HG03025 (cell line): ENCODE results near the gene MAP4K4.

Experiments
- ATAC-seq: cut with Tn5 transposase; IDR thresholded peaks from one replicate; pipeline ENCODE4 v1.9.1; 2021; ENCODE audit warnings: mild to moderate bottlenecking, moderate library complexity; ENCODE audit not compliant: unreplicated experiment, low FRiP score

MAP4K4 gene

DNA sequence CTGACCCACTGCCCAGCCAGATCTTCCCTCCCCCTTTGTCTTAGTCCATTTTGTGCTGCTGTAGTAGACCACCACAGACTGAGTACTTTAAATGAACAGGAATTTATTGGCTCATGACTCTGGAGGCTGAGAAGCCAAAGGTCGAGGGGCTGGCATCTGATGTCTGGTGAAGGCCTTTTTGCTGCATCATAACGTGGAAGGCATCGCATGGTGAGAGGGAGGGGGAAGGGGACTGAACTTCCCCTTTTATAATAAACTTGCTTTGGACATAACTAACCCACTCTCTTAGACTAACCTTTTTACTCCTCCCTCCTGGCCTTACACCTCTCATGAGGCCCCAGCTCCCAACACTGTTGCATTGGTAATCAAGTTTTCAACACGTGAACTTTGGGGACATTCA is 83.8 kb downstream of the MAP4K4 start:
- ATAC-seq: no peak

DNA sequence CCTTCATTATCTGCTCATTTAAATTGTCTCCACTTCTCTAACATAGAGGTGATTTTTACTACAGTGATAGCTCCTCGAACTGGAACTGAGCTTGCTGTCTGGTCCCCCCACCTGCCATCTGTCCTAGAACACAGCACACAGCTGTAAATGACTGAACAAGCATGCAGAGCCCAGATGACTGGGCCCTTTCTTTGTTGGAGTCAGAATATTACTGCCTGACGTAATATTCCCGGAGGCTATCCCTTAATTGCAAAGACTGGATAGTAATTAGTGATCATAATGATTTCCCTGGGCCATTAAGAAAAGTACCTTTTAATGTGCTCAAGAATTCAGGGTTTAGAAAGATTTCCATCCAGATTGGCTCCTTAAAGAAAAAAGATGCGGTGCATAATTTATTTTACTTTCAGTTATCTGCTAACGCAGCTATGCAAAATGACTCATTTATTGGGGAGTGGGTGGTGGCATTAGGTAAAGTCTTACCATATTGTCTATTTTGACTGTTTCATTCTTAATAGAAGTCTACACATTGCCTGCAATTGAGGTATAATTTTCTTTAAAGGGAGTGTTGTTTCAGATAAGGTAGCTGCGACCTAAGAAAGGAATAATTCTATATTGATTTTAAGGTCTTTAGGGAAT is 84.4 kb downstream of the MAP4K4 start:
- ATAC-seq: no peak

GRCh38 chr2:101782427-101782792 is 84.9 kb downstream of the MAP4K4 start:
- ATAC-seq: no peak

DNA sequence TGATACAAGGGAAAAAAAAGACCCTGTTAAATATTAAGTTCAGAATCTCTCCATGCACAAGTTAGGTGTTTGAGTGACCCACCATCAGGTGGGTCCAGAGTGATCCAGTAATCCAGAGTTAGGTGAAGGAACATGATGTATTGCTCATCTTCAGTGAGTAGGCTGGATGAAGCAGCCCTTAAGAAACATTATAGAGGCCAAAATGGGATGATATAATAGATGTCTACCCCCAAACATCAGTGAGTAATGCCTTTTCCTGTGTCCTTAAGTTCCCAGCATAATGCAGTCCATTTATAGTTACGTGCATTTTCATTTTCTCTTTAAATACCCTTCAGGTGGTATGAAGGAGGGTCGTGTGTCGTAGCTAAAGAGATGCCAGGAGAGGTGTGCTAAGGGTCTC is 89.6 kb downstream of the MAP4K4 start:
- no peak for ATAC-seq

GRCh38 chr2:101788565-101788964 is 91.1 kb downstream of the MAP4K4 start:
- no peak for ATAC-seq

DNA sequence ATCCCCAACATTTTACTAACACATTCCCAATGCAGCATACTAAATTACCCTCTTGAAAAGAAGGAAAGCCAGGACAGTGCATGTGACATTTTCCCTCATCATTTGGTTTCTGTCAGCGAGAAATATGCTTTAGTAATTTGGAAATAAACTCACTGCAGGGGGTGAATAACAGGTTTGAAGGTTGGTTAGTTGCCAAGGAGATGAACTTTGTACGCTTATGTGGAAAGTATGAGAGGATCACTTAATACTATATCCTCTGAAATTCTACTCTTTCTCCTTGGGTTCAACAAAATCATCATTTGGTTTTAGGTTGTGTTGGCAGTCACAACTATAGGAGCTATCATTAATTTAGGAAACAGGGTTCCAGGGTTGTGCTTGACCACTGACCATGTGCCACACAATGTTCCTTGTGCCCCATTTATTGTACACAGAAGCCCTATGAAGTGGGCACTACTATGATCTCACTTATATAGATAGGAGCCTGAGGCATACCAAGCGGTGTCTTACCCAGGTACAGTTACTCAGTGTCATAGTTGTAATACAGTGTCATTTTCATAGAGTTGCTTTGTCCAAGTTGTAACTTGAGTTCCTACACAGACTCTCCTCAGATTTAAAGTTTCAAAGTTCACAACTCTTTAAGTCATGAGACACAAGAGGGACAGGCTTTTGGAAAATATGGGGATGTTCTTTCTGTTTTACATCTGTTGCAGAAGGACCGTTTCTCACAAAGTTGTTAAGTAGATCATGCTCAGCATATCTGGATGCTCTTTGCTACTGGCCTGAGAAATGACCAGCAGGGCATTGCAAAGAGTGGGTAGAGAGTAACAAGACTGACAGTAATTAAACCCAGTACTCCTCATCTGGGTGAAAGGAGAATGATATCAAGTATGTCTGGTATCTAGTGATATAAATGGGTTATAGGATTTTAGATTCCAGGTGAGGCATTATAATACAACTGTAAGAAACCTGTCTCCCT is 91.8 kb downstream of the MAP4K4 start:
- no peak for ATAC-seq

DNA sequence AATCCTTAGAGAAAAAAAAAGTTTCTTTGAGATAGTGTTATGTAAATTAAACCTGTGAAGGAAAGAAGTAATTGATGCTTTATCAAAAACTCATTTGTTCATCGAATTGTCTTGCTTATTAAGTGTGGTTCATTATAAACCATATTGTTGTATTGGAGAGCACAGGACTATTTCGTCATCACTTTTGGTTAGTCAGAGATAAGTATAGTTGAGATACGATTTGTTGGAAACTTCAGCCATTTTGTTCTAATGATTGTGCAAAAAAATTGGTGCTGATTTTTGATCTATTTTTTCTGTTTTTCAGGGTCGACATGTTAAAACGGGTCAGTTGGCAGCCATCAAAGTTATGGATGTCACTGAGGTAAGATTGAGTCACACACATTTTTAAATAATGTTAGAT is 92.9 kb downstream of the MAP4K4 start:
- no peak for ATAC-seq

- no peak for ATAC-seq
Observed at GRCh38 chr2:101790857-101791256, 93.3 kb downstream of the MAP4K4 start.

DNA sequence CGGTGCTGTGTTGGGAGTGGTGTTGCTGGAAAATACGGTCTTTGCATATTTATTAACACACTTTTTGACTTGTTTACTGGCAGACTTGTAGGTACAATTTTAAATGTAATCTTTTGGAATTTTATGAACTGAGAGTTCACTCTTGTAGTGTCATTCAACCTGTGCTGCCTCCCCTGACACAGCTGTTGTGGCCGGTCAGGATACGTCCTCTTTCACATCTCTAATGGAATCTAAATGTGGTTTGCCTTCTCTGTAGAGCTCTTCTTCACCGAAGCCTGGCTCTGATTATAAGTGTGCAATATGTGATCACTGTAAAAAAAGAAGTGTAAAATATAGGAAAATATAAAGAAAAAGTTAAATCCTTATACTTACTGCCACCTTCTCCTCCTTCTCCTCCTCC is 94.7 kb downstream of the MAP4K4 start:
- no peak for ATAC-seq

GRCh38 chr2:101793277-101793969 is 95.9 kb downstream of the MAP4K4 start:
- ATAC-seq: no peak

- no peak for ATAC-seq
Observed at GRCh38 chr2:101794141-101794540, 96.6 kb downstream of the MAP4K4 start.

DNA sequence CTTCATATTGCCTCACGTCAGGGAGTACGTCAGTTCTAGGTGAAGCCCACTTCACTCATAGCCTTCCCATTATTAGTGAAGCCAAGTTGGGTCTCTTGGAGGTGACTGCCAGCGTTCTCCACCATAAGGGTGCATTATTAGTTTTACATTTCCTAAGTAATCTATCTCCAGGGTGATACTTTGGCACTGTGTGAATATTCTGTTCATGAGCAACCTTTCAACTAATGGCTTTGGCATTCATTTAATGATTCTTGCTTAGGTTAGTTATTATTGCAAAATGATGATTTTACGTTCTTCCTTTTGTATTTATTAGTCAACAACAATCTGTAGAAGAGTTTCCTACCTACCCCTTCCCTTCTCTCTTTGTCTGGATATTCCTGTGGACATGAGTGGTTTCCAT is 97.5 kb downstream of the MAP4K4 start:
- ATAC-seq: no peak

DNA sequence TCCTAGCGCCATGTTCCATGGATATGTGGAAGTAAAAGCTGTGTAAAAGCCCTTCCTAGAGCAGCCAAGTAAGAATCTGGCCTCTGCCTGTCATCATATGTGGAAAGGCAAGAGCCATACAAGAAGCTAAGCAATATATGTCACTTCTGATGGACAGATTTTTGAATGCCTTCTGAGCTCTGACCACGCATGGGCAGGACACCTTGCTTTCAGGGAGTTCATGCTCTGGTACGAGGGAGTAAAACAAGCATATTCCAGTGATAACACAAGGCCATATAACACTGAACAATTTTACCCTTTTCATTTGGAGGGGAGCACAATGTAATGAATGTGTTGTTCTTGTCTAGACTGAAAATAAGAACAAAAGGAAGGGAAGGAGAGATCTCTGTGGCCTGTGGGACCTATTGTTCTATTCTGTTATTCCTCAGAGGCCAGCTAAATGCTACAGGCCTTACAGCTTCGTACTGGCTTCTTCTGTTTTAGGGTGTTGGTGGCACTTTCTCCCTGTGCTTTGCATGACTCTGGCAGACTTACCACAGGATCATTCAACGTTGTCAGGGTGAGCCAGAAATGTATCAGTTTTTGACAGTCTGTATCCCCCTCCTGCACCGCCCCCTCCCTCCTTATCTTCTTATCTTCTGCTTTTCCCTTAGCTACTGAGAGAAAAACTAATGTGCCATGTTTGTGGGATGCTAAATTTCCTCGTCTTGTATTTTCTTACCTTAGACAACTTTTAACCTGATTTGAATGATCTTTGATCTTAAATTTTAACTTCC is 99.5 kb downstream of the MAP4K4 start:
- ATAC-seq: no peak

DNA sequence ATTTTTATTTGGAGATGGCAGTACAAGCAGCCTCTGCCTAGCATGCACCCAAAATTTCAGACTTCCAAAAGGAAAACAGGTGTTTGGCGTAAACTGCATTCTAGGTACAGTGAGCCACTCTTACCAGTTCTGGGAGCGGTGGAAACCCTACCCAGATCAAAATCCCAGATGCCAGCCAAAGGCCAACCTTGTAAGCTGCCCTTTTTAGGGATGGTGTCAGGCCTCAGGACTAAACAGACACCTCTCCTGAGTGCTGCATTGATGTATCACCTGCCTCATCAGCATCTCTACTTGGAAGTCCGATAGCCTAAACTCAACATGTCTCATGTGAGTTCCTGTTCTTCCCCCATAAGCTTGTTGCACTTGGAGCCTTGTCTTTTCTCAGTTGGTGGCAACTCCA is 104.0 kb downstream of the MAP4K4 start:
- no peak for ATAC-seq

DNA sequence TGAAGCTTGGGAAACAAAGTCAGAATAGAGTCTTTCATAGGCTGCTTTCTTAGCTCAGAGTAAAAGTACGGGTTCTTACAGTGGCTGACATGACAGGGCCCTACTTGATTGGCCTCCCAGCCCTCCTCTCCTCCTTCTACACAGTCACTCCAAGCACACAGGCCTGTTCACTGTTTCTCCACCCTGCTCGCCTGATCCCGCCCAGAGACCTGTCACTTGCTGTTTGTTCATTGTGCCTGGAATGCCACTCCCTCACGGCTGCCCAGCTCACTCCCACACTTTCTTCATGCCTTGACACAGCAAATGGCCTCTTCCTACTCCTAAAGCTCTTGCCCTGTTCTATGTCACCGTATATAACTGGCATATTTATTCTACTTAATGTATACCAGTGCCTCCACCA is 104.8 kb downstream of the MAP4K4 start:
- ATAC-seq: no peak

GRCh38 chr2:101803128-101803527 is 105.6 kb downstream of the MAP4K4 start:
- ATAC-seq: no peak

DNA sequence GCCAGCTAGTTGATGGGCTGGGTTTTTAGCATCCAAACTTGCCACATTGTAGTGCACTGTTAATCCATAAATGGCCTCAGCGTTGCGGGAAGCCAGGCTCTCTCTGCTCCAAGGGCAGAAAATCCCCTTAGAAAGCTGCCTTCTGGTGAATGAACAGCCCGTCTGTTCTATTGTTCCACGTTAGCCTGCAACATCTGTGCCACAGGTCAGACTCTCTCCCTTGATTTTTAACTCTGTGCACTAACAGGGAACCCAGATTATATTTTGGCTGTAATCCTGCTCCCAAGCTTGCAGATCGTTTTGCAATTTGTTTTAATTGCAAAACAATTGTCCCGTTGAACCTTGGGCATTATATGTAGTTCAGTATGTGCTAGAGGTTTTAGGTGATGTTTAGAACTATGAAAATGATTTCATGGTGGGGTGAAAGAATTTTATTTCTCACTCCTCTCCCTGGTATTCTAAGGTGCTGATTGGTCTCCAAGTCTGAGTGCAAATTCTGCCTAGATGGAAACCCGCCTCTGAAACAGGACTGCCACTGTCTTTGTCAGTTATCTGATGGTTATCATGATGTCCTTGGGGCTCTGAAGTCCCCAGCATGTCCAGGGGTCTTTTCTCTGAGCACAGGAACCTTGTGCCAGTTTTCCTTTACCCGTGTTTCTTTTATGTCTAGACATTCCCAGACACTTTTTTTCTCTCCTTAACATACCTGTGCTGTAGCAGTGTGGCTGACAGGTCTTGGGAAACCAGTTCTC is 106.6 kb downstream of the MAP4K4 start:
- ATAC-seq: no peak

- ATAC-seq: no peak
Observed at GRCh38 chr2:101805152-101806088, 107.9 kb downstream of the MAP4K4 start.

DNA sequence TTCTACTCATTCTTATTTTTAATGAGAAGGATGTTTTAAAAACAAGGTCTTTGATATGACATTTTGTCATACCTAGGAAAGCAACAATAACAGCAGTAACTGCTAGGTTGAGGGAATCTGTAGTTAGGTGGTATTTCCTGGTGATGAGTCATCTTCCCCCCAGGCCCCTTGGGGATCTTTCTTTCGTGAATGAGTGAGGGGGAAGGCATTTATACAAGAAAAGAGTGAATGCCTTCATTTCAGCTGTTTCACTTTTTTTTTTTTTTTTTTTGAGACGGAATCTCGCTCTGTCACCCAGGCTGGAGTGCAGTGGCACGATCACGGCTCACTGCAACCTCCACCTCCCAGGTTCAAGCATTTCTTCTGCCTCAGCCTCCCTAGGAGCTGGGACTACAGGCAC is 108.6 kb downstream of the MAP4K4 start:
- no peak for ATAC-seq
